GM13976 (cell line): ENCODE data around the gene CHD9.

Experiments used
- DNase-seq: peaks from one replicate; pipeline ENCODE4 v3.0.0; 2012; ENCODE audit warnings: low spot score
- in situ Hi-C: fragments of 300-500 bp; cut with MboI; formaldehyde crosslinking; loops from one replicate; pipeline ENCODE4 v1.12.0; 2022; ENCODE audit warnings: low sequenced_read_pairs, mixed read lengths, inconsistent platforms; ENCODE audit not compliant: unreplicated experiment
- TF ChIP-seq, protein P1 (sequence below): IDR thresholded peaks from 2 replicates; pipeline ENCODE4 v1.5.1; 2012; ENCODE audit warnings: borderline replicate concordance, mild to moderate bottlenecking; ENCODE audit not compliant: insufficient read depth; ENCODE audit errors: extremely low read depth, missing control alignments, control extremely low read depth

CHD9 gene

DNA sequence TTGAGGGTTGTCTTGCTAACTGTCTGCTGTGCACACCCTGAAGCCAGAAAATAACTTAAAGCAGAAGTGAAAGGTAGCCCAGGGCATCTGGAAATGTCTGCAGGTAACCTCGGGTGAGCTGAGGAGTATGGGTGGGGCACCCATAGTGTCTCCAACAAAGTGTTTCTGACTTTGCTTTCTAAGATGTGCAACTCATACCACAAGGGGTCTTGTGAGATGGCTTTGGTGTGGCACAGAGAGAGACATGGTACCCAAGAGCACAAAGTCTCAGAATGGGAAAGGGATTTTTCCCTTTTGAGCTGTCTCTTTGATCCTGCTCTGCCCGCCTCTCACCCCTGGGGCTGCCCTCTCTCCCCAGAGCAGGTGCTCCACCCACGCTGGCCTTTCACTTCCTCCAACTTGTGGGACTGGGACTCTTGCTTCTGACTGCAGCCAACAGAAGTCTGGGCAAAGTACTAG is 6.9 kb downstream of the CHD9 start:
- DNase-seq: peak; percentile 73
- in situ Hi-C loops: loop anchor here (10.0 kb wide), 1 partner anchor 63 kb away; no protein-coding TSS in a partner anchor
- TF ChIP-seq, protein P1, sequence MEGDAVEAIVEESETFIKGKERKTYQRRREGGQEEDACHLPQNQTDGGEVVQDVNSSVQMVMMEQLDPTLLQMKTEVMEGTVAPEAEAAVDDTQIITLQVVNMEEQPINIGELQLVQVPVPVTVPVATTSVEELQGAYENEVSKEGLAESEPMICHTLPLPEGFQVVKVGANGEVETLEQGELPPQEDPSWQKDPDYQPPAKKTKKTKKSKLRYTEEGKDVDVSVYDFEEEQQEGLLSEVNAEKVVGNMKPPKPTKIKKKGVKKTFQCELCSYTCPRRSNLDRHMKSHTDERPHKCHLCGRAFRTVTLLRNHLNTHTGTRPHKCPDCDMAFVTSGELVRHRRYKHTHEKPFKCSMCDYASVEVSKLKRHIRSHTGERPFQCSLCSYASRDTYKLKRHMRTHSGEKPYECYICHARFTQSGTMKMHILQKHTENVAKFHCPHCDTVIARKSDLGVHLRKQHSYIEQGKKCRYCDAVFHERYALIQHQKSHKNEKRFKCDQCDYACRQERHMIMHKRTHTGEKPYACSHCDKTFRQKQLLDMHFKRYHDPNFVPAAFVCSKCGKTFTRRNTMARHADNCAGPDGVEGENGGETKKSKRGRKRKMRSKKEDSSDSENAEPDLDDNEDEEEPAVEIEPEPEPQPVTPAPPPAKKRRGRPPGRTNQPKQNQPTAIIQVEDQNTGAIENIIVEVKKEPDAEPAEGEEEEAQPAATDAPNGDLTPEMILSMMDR: no peak

DNA sequence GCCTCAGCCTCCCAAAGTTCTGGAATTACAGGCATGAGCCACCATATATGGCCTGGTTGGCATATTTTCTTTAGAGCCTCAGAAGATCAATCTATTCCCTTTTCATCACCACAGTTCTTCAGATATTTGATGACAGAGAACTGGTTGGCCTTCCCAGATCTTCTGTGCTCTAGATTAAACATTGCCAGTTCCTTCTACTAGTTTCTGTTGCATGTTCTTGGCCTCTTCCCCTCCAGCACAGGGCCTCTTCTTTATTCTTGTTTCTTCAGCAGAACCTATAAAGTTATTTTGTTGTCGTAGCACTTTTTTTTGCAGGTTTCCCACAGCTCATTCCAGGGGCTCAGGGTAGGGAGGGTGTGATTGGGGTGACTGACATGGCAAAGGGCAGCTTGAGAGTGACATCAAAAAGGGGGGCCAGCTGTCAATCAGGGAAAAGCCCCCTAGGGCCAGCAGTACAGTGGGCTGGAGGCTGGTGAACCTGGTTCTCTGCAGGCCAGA is 9.3 kb downstream of the CHD9 start:
- TF ChIP-seq, protein P1: no peak
- in situ Hi-C loops: loop anchor here (10.0 kb wide), 1 partner anchor 61 kb away; no protein-coding TSS in a partner anchor
- DNase-seq: no peak

DNA sequence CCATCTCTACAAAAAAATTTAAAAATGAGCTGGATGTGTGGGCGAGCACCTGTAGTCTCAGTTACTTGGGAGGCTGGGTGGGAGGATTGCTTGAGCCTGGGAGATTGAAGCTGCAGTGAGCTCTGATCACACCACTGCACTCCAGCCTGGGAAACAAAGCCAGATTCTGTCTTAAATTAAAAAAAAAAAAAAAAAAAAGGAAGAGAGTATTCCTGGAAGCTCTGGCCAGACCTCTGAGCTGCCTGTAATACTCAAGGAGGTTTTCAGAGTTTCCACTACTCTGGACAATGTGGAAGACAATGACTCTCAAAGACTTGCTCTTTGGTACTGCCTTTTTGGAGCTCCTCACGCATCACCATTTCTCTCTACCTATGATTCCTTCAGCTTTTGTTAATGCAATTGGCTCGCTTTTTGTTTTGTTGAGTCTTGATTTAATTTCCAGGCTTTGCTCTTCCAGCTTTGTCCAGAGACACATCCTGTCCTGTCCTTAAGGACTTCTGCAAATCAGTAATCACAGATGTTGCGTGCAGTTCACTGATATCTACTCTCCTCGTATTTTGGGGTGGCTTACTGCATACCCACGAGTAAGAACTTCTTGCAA is 10.8 kb downstream of the CHD9 start:
- TF ChIP-seq, protein P1: no peak
- no peak for DNase-seq
- in situ Hi-C loops: loop anchor here (10.0 kb wide), 1 partner anchor 59 kb away; no protein-coding TSS in a partner anchor

DNA sequence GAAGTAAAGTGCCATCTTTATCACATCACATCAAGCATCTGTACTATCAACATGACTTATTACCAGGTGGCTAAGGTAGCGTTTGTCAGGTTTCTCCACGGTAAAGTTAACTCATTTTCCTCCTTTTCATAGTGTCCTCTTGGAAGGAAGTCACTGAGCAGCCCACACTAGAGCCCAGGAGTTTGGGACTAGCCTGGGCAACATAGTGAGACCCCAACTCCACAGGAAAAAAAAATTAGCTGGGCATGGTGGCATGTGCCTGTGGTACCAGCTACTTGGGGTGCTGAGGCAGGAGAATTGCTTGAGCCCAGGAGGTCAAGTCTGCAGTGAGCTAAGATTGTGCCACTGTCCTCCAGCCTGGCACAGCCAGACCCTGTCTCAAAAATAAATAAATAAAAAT is 12.9 kb downstream of the CHD9 start:
- in situ Hi-C loops: loop anchor here (10.0 kb wide), 1 partner anchor 57 kb away; no protein-coding TSS in a partner anchor
- no peak for DNase-seq
- TF ChIP-seq, protein P1: no peak

DNA sequence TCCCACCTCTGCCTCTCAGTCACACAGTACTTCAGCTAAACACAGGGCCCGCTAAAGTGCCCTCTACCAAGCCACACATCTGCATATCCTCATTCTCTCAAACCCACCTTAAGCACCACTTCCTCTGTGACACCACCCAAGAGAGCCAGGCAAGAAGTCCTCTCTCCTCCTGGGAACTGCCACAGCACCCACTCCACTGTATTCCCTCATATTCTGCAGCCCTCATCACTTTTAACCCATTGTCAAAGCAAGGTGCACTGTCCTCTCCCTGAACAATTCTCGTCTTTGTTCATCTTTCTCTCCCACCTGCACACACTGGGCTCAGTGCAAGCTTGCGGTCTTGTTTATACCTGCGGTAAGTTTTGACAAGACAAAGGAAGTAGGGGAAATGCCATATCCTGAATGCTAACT is 13.6 kb downstream of the CHD9 start:
- in situ Hi-C loops: loop anchor here (10.0 kb wide), 1 partner anchor 56 kb away; no protein-coding TSS in a partner anchor
- no peak for DNase-seq
- TF ChIP-seq, protein P1: no peak

DNA sequence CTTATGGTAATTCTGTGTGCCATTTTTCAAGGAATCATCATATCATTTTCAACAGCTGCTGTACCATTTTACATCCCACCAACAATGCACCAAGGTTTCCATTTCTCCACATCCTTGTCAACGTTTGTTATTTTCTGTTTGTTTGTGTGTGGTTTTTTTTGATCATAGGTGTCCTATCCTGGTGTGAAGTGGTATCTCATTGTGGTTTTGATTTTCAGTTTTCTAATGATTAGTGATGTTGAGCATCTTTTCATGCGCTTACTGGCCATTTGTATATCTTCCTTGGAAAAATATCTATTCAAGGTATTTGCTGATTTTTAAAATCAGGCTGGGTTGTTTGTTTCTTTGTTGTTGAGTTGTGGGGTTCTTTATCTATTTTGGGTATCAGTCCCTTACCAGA is 15.0 kb downstream of the CHD9 start:
- TF ChIP-seq, protein P1: no peak
- DNase-seq: no peak
- in situ Hi-C loops: loop anchor here (10.0 kb wide), 1 partner anchor 55 kb away; no protein-coding TSS in a partner anchor
